IMR-90 (cell line): ENCODE data around the gene FNIP1. TPM values are rescaled to one million over a fixed set of nuclear protein-coding genes. Genes with fewer than 3 reads are reported as not detected.
"Not testable (repeated sequence)": the region's sequence is repeated elsewhere in the genome, so short reads cannot be mapped to it uniquely, and the experiment has no call there.

ENCODE experiments used
- ATAC-seq: fragments of 200-7000 bp; cut with Tn5 transposase; 2 replicates; pipeline ENCODE4 v1.9.1; 2020; ENCODE audit warnings: low read depth, mild to moderate bottlenecking, moderate library complexity
- BruUV-seq: library from RNA; stranded (reverse); fragments of 400-500 nt; replicated peaks from 2 replicates; lab custom pipeline; 2021; lab: Mats Ljungman, UMichigan
- CTCF ChIA-PET: fragments of 300-600 bp; formaldehyde crosslinking; extraction: SDS; loops from one replicate; lab custom pipeline; 2021; ENCODE audit warnings: antibody characterized with exemption; lab: Yijun Ruan, JAX
- POLR2A ChIA-PET: fragments of 300-600 bp; sonication (Branson Sonifier 250); formaldehyde crosslinking; loops from one replicate; lab custom pipeline; 2022; ENCODE audit warnings: antibody characterized with exemption; ENCODE audit not compliant: unreplicated experiment; lab: Charles Lee
- DNase-seq: peaks from one replicate; pipeline ENCODE4 v3.0.0; 2013
- H2AFZ ChIP-seq: replicated peaks from 2 replicates; pipeline ENCODE3; 2013; ENCODE audit warnings: low read length, mild to moderate bottlenecking; ENCODE audit not compliant: poor library complexity
- H2AK5ac ChIP-seq: 2 replicates; pipeline ENCODE4 v1.6.1; 2013; ENCODE audit warnings: low read depth, low read length, inconsistent platforms
- H2AK9ac ChIP-seq: replicated peaks from 2 replicates; pipeline ENCODE3; 2013; ENCODE audit warnings: mild to moderate bottlenecking, low read depth, low read length, moderate library complexity; ENCODE audit not compliant: poor library complexity
- H2BK120ac ChIP-seq: 2 replicates; pipeline ENCODE4 v1.6.1; 2013; ENCODE audit warnings: low read depth, low read length, inconsistent platforms
- H2BK15ac ChIP-seq: 3 replicates; pipeline ENCODE4 v1.6.1; 2013; ENCODE audit warnings: low read depth, low read length, inconsistent platforms
- H2BK20ac ChIP-seq: 2 replicates; pipeline ENCODE4 v1.6.1; 2013; ENCODE audit warnings: low read depth, mild to moderate bottlenecking, inconsistent platforms, low read length, moderate library complexity
- H2BK5ac ChIP-seq: 2 replicates; pipeline ENCODE4 v1.6.1; 2013; ENCODE audit warnings: mild to moderate bottlenecking, low read depth, low read length, inconsistent platforms; ENCODE audit not compliant: poor library complexity, severe bottlenecking
- H3K14ac ChIP-seq: replicated peaks from 2 replicates; pipeline ENCODE4 v1.6.1; 2013; ENCODE audit warnings: low read depth, low read length, inconsistent platforms
- H3K18ac ChIP-seq: 2 replicates; pipeline ENCODE4 v1.6.1; 2013; ENCODE audit warnings: low read depth, low read length, control low read depth
- H3K23ac ChIP-seq: 2 replicates; pipeline ENCODE4 v1.6.1; 2013; ENCODE audit warnings: low read depth, low read length, inconsistent platforms
- H3K27ac ChIP-seq: 2 replicates; pipeline ENCODE4 v1.5.1; 2013; ENCODE audit warnings: mild to moderate bottlenecking, control low read depth, low read length; ENCODE audit not compliant: insufficient read depth
- H3K27me3 ChIP-seq: 2 replicates; pipeline ENCODE4 v1.6.1; 2013; ENCODE audit warnings: low read length; ENCODE audit not compliant: control insufficient read depth, insufficient read depth
- H3K36me3 ChIP-seq: 2 replicates; pipeline ENCODE4 v1.6.1; 2013; ENCODE audit warnings: low read length, mixed read lengths; ENCODE audit not compliant: control insufficient read depth, insufficient read depth
- H3K4ac ChIP-seq: 2 replicates; pipeline ENCODE4 v1.6.1; 2013; ENCODE audit warnings: low read depth, low read length, inconsistent platforms
- H3K4me1 ChIP-seq: 2 replicates; pipeline ENCODE4 v1.6.1; 2013; ENCODE audit warnings: low read length, mixed read lengths; ENCODE audit not compliant: control insufficient read depth, insufficient read depth
- H3K4me2 ChIP-seq: 2 replicates; pipeline ENCODE4 v1.6.1; 2013; ENCODE audit warnings: low read depth, mild to moderate bottlenecking, control low read depth, low read length, moderate library complexity
- H3K4me3 ChIP-seq: 2 replicates; pipeline ENCODE4 v1.5.1; 2013; ENCODE audit warnings: low read depth, mild to moderate bottlenecking, control low read depth, low read length, moderate library complexity; ENCODE audit not compliant: insufficient read depth
- H3K56ac ChIP-seq: 2 replicates; pipeline ENCODE4 v1.6.1; 2013; ENCODE audit warnings: low read length, inconsistent platforms; ENCODE audit not compliant: insufficient read depth; ENCODE audit errors: extremely low read depth
- H3K79me1 ChIP-seq, 2 experiments: 2 replicates each; pipeline ENCODE4 v1.6.1; 2013; ENCODE audit warnings: low read length in 2 of 2, inconsistent platforms in 1 of 2, low read depth in 1 of 2
- H3K9ac ChIP-seq: 2 replicates; pipeline ENCODE4 v1.6.1; 2013; ENCODE audit warnings: low read depth, low read length, control low read depth
- H3K9me1 ChIP-seq: 2 replicates; pipeline ENCODE4 v1.6.1; 2013; ENCODE audit warnings: low read length, inconsistent platforms; ENCODE audit not compliant: insufficient read depth
- H3K9me3 ChIP-seq: 2 replicates; pipeline ENCODE4 v1.6.1; 2013; ENCODE audit warnings: low read length; ENCODE audit not compliant: control insufficient read depth, insufficient read depth
- H4K20me1 ChIP-seq: 2 replicates; pipeline ENCODE4 v1.6.1; 2013; ENCODE audit warnings: low read length, inconsistent platforms; ENCODE audit not compliant: insufficient read depth
- H4K5ac ChIP-seq: 2 replicates; pipeline ENCODE4 v1.6.1; 2013; ENCODE audit warnings: mild to moderate bottlenecking, low read depth, low read length, control low read depth
- H4K8ac ChIP-seq, 2 experiments: 2 replicates each; pipeline ENCODE4 v1.6.1; 2013; ENCODE audit warnings: low read depth in 2 of 2, low read length in 2 of 2, control low read depth in 1 of 2, inconsistent platforms in 1 of 2
- H4K91ac ChIP-seq: 2 replicates; pipeline ENCODE4 v1.6.1; 2013; ENCODE audit warnings: low read depth, low read length, inconsistent platforms; ENCODE audit not compliant: insufficient read depth
- WGBS, 2 experiments: methylation state at CpG; one replicate each; pipeline versions ENCODE4 v1.1.5 to v1.1.7; 2013; ENCODE audit warnings: missing lambda C conversion rate in 2 of 2; ENCODE audit not compliant: insufficient read length in 1 of 2; ENCODE audit errors: extremely low coverage in 2 of 2; 5-methylcytosine and 5-hydroxymethylcytosine counted together
- dilution Hi-C: fragments of 300-500 bp; cut with HindIII; formaldehyde crosslinking; loops from one replicate; pipeline ENCODE4 v1.14.3; 2018; ENCODE audit warnings: low sequenced_read_pairs; ENCODE audit not compliant: unreplicated experiment
- in situ Hi-C: fragments of 300-500 bp; cut with MboI; formaldehyde crosslinking; loops from 3 replicates; pipeline ENCODE4 v1.14.3; 2019; ENCODE audit warnings: low sequenced_read_pairs, inconsistent platforms, mixed read lengths
- intact Hi-C: fragments of 100-400 bp; cut with micrococcal nuclease; formaldehyde crosslinking; loops from 2 replicates; pipeline ENCODE4 v1.10.0; 2022
- polyA plus RNA-seq, 3 experiments: library from polyadenylated mRNA; depleted of rRNA; stranded (reverse); fragments of >200 nt; gene quantifications; 2 replicates each; pipeline ENCODE4 v1.2.3, GENCODE V29; 2012; ENCODE audit warnings: low replicate concordance in 1 of 3
- total RNA-seq: library from RNA; depleted of rRNA; stranded (reverse); fragments of >200 nt; gene quantifications from 2 replicates; pipeline ENCODE4 v1.2.3, GENCODE V29; 2012

The FNIP1 gene
- total and polyA plus RNA-seq, 2 of the 4 experiments (the other 2 are of a cell fraction) = 5.6 to 34.1 TPM

DNA sequence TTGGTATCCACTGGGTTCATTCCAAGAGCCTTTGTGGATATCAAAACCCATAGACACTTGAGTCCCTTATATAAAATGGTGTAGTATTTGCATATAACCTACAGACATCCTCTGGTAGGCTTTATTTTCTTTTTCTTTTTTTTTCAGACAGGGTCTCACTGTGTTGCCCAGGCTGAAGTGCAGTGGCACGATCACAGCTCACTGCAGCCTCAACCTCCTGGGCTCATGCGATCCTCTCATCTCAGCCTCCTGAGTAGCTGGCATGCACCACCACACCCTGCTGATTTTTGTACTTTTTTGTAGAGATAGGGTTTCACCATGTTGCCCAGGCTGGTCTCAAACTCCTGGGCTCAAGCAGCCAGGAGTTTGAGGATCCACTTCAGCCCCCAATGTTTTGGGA lies 175.7 kb downstream of the FNIP1 start:
- H3K27ac ChIP-seq, H3K9me3 ChIP-seq, intact Hi-C loops, BruUV-seq, H3K4me2 ChIP-seq, H3K18ac ChIP-seq, CTCF ChIA-PET, H3K27me3 ChIP-seq, H3K4me3 ChIP-seq, H4K20me1 ChIP-seq, in situ Hi-C loops, H3K9ac ChIP-seq, DNase-seq, H3K23ac ChIP-seq, H3K4ac ChIP-seq, H3K56ac ChIP-seq, H3K9me1 ChIP-seq, dilution Hi-C loops, H2AK5ac ChIP-seq, ATAC-seq, H2AFZ ChIP-seq, H3K4me1 ChIP-seq, H3K36me3 ChIP-seq, H2BK5ac ChIP-seq, H4K8ac ChIP-seq, H3K14ac ChIP-seq, H4K5ac ChIP-seq, H2AK9ac ChIP-seq, H2BK20ac ChIP-seq, H2BK15ac ChIP-seq, H2BK120ac ChIP-seq, H4K91ac ChIP-seq: not testable (repeated sequence)
- H3K79me1 ChIP-seq = peaks cover 16 to 55% of the 10 kb centered on the region in 2 experiments
- POLR2A ChIA-PET = interaction anchor here (0.7 kb wide), 1 partner anchor 11 kb away, joined by 6 read pairs; no protein-coding TSS in a partner anchor
- WGBS, 2 experiments = no CpG with 5 or more reads among the region's 2 CpGs
